GM12864 (cell line): Measurements from ENCODE around the gene BANF2.
"Not testable (repeated sequence)": the region's sequence is repeated elsewhere in the genome, so short reads cannot be mapped to it uniquely, and the experiment has no call there.

ENCODE experiments used
- DNase-seq: peaks from one replicate; pipeline ENCODE4 v3.0.0-alpha.2; 2011; ENCODE audit warnings: low read depth
- H3K4me3 ChIP-seq: 2 replicates; pipeline ENCODE4 v1.5.1; 2011; ENCODE audit warnings: mild to moderate bottlenecking, low read depth, low read length, control low read depth
- TF ChIP-seq, protein P1 (sequence below): IDR thresholded peaks from 2 replicates; pipeline ENCODE4 v1.5.1; 2011; ENCODE audit warnings: low read depth, mild to moderate bottlenecking, moderate library complexity, low read length, control low read depth, inconsistent platforms; ENCODE audit errors: missing control alignments

BANF2 gene

DNA sequence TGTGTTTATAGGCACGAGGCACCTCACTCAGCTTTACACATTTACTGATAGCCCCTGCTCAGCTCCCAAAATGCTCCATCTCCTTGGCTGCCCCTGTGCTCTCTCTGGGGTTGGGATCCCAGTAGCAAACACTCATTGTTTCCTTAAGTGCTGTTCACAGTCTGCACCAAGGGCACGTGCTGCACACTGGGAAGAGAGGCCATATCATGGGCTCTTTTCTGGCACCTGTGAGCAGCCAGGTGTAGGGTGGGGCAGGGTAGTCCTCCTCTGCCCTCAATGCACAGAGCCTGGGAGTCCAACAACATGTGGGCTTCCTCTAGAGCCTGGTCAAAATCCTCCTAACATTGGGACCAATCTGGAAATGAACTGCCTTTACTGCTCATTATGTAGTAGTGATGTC is 67.9 kb downstream of the BANF2 start:
- DNase-seq, result no peak
- TF ChIP-seq, protein P1, sequence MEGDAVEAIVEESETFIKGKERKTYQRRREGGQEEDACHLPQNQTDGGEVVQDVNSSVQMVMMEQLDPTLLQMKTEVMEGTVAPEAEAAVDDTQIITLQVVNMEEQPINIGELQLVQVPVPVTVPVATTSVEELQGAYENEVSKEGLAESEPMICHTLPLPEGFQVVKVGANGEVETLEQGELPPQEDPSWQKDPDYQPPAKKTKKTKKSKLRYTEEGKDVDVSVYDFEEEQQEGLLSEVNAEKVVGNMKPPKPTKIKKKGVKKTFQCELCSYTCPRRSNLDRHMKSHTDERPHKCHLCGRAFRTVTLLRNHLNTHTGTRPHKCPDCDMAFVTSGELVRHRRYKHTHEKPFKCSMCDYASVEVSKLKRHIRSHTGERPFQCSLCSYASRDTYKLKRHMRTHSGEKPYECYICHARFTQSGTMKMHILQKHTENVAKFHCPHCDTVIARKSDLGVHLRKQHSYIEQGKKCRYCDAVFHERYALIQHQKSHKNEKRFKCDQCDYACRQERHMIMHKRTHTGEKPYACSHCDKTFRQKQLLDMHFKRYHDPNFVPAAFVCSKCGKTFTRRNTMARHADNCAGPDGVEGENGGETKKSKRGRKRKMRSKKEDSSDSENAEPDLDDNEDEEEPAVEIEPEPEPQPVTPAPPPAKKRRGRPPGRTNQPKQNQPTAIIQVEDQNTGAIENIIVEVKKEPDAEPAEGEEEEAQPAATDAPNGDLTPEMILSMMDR, result no peak
- H3K4me3 ChIP-seq, result no peak overlapping the region

DNA sequence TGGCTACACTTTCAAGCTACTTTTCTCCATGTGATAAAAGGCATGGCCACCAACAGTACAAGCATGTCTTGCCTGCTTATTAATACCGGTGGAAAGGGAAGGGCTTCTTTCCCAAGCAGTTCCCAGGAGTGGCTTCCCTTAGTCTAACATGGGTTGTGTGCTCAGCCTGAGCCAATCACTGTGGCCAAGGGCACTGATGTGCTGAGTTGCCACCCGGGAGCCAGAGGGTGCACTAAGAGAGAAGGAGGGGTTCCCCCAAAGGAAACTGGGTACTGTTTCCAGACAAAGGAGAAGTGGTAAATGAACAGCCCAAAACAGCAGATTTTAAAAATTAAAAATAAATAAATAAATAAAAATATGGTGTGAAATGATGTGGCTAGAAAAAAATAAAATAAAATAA is 68.5 kb downstream of the BANF2 start:
- no peak overlapping the region for H3K4me3 ChIP-seq
- DNase-seq, result no peak
- TF ChIP-seq, protein P1, result no peak

DNA sequence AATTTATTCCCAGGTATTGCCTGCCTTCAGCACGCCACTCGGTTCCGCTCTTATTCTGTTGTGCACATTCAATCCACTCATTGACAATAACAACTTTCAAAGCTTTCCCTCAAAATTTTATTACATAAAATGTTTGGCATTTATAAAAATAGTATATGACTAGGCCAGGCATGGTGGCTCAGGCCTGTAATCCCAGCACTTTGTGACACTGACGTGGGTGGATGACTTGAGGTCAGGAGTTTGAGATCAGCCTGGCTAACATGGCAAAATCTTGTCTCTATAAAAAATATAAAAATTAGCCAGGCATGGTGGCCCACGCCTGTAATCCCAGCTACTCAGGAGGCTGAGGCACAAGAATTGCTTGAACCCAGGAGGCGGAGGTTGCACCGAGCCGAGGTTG is 70.0 kb downstream of the BANF2 start:
- not testable (repeated sequence) for H3K4me3 ChIP-seq, DNase-seq

DNA sequence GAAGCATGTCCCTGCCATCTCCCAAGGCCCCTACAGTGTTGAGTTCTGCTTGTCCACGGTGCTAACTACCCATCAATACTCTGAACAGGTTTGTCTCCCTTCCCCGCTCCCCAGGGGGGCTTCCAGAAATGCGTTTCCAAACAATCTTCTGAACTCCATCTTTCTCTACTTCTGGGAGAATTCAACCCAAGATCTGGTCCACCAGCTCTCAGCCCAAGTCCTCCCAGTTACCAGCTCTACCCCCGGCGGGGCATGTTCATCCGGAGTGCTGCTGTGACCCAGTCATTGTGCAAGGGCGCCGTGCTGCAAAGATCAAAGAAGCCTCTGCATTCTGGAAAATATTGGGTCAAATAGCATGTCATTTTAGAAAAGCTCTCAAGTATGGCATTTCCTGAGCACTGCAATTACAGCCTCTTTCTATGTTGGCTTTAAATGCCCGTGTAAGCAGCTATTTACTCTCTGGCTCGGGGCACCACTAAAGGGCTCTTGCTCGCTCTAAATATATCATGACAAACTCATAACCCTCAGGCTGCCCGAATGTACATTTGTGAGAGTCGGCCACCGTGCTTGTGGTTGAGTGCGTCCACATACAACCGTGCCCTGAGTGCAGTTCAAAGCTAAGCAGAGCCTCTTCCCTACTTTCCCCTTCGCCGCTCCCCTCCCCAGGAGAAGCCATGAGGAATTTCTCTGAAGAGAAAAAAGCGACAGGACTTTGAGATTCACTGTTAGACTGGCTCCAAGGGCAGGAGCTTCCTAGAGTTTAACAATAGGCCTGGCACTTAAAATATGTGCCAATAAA is 71.6 kb downstream of the BANF2 start:
- TF ChIP-seq, protein P1, result no peak
- DNase-seq, result no peak
- H3K4me3 ChIP-seq, result no peak overlapping the region

DNA sequence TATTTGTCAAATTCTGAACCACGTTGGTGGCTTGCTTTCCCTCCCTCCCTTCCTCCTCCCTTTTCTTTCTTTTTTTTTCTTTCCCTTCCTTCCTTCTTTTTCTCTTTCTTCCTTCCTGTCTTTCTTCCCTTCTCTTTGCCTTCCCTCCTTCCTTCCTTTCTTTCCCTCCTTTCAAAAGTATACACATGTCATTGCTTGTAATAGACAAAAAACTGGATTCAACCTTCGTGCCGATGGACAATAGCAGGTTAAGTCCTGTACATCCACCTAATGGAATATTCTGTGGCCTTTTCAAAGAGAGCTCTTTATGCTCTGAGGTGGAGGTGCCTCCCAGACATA is 72.2 kb downstream of the BANF2 start:
- TF ChIP-seq, protein P1, result no peak
- no peak overlapping the region for H3K4me3 ChIP-seq
- no peak for DNase-seq

DNA sequence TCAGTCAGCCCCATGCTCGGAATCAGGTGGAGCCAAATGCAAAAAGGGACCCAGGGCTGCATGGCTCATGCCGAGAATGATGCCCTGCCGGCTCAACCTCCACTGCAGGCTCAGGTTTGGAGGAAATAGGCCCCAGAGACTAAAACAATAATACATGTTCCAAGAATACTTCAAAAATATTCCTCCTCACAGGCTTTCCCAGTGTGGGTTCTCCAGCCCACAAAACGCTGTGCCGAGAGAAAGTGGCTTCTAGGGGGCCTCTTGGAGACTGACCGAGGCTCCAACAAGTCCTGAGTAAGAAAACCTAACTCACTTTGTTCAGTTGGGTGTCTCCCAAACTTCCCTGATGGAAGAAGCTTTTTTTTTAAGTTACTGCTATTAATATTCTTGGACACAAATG is 73.9 kb downstream of the BANF2 start:
- no peak overlapping the region for H3K4me3 ChIP-seq
- TF ChIP-seq, protein P1, result no peak
- no peak for DNase-seq

DNA sequence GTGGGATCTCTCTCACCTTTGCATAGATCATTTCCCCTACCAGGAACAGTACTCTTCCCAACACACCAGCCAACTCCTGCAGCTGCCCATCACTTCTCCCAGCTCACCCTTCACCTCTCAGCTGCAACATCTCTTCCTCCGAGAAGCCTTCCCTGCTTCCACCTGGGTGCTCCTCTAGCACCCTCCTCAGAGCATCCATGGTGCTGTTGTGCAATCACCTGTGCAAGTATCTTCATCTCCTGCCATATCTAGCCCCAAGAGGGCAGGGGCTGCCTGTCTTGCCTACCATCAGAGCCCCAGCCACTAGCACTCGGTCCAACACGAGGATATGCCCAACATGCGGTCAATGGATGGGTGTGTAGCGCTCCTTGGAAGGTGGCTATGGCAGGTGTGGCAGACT is 75.8 kb downstream of the BANF2 start:
- no peak overlapping the region for H3K4me3 ChIP-seq
- DNase-seq, result no peak
- TF ChIP-seq, protein P1, result no peak
